Mucosa of rectum (tissue), 2 donors: Measurements from ENCODE around the gene C2orf15.

Experiments
- H3K27ac ChIP-seq, 2 donors: one replicate each; pipeline ENCODE4 v1.7.0; 2013; ENCODE audit warnings: inconsistent platforms in 2 of 2, low read depth in 2 of 2, low read length in 2 of 2
- H3K27me3 ChIP-seq, 2 donors: one replicate each; pipeline ENCODE4 v1.7.0; 2013; ENCODE audit warnings: low read length in 2 of 2; ENCODE audit not compliant: control insufficient read depth in 2 of 2, insufficient read depth in 2 of 2
- H3K36me3 ChIP-seq, 2 donors: one replicate each; pipeline ENCODE4 v1.7.0; 2013; ENCODE audit warnings: low read length in 2 of 2; ENCODE audit not compliant: control insufficient read depth in 2 of 2, insufficient read depth in 2 of 2
- H3K4me1 ChIP-seq, 2 donors: one replicate each; pipeline ENCODE4 v1.7.0; 2013; ENCODE audit warnings: low read length in 2 of 2, mild to moderate bottlenecking in 1 of 2; ENCODE audit not compliant: control insufficient read depth in 2 of 2, insufficient read depth in 2 of 2
- H3K4me3 ChIP-seq, 2 donors: one replicate each; pipeline ENCODE4 v1.7.0; 2013; ENCODE audit warnings: low read length in 2 of 2
- H3K9ac ChIP-seq, 2 donors: one replicate each; pipeline ENCODE4 v1.7.0; 2013; ENCODE audit warnings: low read length in 2 of 2, low read depth in 1 of 2, mild to moderate bottlenecking in 1 of 2
- H3K9me3 ChIP-seq, 2 donors: one replicate each; pipeline ENCODE4 v1.7.0; 2013; ENCODE audit warnings: low read length in 2 of 2; ENCODE audit not compliant: control insufficient read depth in 2 of 2
- donor health status: healthy.
- donor health status: Normal muscosa, but diverticular disease.

Gene C2orf15

DNA sequence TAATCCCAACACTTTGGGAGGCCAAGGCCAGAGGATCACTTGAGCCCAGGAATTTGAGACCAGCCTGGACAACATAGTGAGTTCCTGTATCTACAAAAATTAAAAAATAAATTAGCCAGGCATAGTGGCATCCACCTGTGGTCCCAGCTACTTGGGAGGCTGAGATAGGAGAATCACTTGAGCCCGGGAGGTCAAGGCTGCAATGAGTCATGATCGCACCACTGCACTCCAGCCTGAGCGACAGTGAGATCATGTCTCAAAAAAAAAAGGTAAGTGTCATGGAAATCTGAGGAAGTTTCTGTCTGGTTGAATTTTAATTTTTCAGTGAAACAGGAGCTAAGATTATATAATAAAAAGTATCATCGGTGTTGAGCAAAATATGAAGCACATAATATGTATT is 2.5 kb upstream of the C2orf15 start:
- H3K36me3 ChIP-seq, result no peaks in the 10 kb centered on the region
- H3K27ac ChIP-seq, result no peak overlapping the region
- H3K9me3 ChIP-seq, result no peaks in the 10 kb centered on the region
- H3K4me1 ChIP-seq, result peaks cover 8 to 12% of the 10 kb centered on the region in 2 donors
- no peak overlapping the region for H3K4me3 ChIP-seq
- H3K9ac ChIP-seq, result no peak overlapping the region
- no peaks in the 10 kb centered on the region for H3K27me3 ChIP-seq

DNA sequence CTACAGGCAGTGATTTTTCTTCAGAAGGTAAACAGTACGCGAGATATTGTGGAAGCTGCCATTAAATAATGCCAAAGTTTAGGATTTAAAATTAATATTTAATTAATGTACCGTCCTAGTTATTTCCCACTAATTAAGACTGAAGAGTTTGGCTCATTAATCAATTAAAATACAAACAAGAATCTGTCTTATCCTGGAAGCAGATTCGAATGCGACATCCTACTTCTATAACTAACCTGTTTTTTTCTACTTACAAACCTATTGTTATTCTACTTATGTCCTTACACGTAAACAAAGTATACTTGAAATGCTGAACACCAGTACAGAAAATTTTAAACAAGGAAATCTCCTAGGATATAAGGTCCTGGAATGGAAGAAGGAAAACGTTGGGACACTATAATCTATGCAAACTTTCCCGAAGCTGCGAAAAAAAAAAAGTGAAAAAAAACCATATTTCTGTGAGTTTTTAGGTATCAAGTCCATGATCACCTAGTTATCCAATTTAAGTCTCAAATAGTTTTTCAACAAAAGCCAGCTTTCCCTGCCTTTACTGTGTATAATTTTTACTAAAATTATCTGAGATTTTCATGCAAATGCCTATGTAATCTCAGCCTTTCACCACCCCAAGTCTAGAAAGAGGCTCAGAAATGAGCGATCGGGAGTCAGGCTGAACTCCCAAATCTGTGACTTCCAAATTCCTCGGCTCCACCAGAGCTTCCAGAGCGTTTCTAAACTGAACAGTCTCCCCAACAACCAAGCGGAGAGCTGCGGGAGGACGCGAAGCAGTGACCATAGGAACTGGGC is 1.2 kb upstream of the C2orf15 start:
- Histone ChIP-seq H3K36me3 (no peaks in the 10 kb centered on the region), H3K4me3 (peak overlapping the region; percentile 95 to 98), H3K9ac (peak overlapping the region; percentile 93 to 99), H3K9me3 (no peaks in the 10 kb centered on the region), H3K27me3 (no peaks in the 10 kb centered on the region), H3K27ac (peak overlapping the region; percentile 95 to 99), H3K4me1 (peaks cover 8 to 12% of the 10 kb centered on the region in 2 donors)

DNA sequence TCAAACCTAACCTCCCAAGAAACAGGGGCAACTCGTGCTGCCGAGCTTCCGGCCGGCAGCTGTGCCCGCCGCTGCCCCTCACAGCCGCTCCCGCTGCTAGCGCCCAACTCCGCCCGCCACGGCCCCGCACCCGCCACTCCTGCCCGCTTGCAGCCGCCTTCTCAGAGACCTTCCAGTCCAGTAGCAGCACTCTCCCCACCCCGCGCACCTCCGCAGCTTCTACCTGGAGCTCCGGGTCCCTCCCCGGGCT is 722 bp upstream of the C2orf15 start:
- peak overlapping the region; percentile 95 to 99 for H3K27ac ChIP-seq
- peaks cover 8 to 12% of the 10 kb centered on the region in 2 donors for H3K4me1 ChIP-seq
- peak overlapping the region; percentile 95 to 98 for H3K4me3 ChIP-seq
- H3K9me3 ChIP-seq, result no peaks in the 10 kb centered on the region
- no peaks in the 10 kb centered on the region for H3K27me3 ChIP-seq
- H3K36me3 ChIP-seq, result no peaks in the 10 kb centered on the region
- H3K9ac ChIP-seq, result peak overlapping the region; percentile 93 to 99

DNA sequence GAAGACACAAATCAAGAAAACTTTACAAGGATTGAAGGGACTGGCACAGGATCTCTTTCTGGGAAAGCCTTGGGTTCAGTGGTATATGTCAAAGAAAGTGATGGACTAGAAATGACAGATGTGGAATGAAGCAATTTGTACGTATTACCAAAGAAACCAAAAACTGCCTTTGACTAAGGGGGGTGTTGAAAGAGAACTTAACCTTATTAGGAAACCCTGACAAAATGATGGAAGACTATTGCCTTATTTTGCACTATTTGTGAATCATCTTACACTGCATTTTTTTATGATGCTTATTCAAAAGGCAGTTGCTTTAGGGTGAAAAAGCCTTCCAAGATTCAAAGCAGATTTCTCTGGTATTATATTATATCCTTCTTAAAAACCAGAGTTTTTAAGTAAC is 9.2 kb downstream of the C2orf15 start:
- Histone ChIP-seq H3K4me3 (no peak overlapping the region), H3K9me3 (no peaks in the 10 kb centered on the region), H3K36me3 (no peaks in the 10 kb centered on the region), H3K27ac (no peak overlapping the region), H3K4me1 (peaks cover 8% of the 10 kb centered on the region in 2 donors), H3K9ac (no peak overlapping the region), H3K27me3 (no peaks in the 10 kb centered on the region)

DNA sequence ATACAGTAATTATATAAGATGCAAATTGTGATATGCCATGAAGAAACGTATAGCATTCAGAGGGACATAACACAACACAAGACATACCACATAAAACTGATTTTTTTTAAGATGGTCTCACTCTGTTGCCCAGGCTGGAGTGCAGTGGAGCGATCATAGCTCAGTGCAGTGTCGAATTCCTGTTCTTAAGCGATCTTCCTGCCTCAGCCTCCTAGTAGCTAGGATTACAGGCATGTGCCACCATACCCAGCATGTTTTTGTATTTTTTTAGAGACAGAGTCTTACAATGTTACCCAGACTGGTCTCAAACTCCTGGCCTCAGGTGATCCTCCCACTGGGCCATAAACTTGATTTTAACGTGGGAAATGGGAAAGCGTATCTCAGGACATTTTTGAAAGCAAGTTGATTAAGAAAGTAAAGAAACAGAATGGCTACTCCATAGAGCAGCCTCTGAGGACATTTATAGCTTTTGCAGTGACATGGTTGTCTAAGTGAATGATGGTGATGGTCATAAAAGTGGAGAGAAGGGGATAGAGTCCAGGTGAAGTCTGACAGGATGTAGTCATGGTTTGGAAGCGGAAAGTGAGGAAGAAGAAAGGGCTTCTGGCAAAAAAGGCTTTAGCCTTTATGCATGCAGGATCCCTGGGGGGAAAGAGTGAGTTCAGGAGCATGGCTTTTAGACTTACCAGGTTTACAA is 10.8 kb downstream of the C2orf15 start:
- Histone ChIP-seq H3K36me3 (peaks cover 0 to 4% of the 10 kb centered on the region in 2 donors), H3K4me3 (no peak overlapping the region), H3K27ac (no peak overlapping the region), H3K27me3 (no peaks in the 10 kb centered on the region), H3K9me3 (no peaks in the 10 kb centered on the region), H3K4me1 (peaks cover 11 to 12% of the 10 kb centered on the region in 2 donors), H3K9ac (no peak overlapping the region)

DNA sequence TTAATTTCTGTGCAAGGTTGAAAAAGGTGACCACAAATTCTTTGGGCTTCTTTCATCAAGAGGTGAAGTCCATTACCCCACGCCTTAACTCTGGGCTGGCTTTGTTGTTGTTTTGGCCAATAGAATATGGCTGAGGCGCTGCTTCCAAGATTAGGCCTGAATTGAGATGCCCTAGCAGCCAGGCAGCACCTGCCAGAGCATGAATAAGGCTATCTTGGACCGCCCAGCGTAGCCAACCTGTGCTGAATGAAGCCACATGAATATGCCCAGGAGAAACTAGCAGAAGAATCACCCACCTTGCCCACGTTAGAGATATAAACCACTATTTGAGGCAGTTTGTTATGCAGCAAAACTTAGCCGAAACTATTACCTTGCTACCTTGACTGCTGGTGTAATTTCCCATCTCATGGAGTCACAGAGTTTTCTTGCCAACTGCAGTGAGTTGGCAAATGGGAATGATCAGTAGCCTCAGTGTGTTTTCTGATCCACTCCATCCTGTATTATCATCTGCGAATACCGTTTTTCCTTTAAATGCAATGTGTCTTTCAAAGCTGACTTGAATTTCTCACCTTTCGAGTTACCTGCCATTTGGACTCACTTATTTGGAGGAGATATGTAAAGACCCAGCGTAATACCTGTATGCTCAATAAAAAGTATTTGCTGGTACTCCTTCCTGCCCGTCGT is 12.6 kb downstream of the C2orf15 start:
- peak overlapping the region; percentile 90 for H3K27ac ChIP-seq
- H3K4me3 ChIP-seq, result peak overlapping the region; percentile 81 to 97
- peaks cover 0 to 4% of the 10 kb centered on the region in 2 donors for H3K36me3 ChIP-seq
- H3K4me1 ChIP-seq, result peaks cover 11 to 12% of the 10 kb centered on the region in 2 donors
- H3K27me3 ChIP-seq, result no peaks in the 10 kb centered on the region
- no peaks in the 10 kb centered on the region for H3K9me3 ChIP-seq
- H3K9ac ChIP-seq, result peak overlapping the region; percentile 78 to 84

DNA sequence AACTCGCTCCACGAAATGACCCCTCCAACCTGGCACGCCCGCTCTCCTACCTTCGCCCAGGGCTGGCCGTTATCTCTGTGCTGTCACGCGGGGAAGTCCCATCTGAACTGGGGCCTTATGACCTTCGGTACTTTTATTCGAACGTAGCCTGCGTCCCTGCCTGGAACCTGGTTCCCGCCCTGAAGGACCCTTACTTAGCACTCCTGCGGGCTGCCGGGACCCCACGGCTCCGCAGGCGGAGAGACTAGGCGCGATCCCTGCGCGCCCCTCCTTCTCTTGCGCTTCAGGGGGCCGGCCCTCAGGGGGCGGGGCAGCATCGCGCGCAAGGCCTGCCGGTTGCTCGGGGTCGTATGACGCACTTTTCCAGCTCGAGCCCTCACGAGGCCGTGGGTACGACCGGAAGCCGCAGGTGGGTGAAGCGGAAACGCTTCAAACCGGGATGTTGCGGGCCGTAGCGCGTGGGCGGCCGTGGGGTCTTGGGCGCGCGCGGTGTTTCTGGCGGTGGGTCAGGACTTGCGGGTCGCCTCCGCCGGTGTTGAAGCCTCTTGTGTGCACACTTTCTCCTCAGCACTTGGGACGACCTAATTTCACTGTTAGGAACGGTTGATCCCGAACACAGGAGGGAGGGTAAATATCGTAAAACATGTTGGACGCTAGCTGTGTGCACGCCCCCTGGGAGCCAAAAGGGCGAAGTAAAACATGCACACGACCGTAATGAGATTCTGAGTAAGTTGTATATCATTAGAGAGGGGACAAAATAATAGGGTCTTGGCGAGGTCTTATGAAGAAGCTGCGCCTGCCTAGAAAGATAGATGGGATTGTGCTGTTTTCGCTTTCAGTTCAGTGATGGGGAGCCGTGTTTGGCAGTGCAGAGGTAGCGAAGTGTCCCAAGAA is 13.4 kb downstream of the C2orf15 start, which contains the start of the genes LIPT1 and TSGA10:
Gene LIPT1 (plus strand): TSS at position 325 of the 894 bp plus-strand sequence. CDS start 6,991 bp downstream, outside the sequence.
Gene TSGA10 (minus strand): TSS at position 300 of the 894 bp plus-strand sequence. CDS start 45,503 bp downstream, outside the sequence.
- H3K36me3 ChIP-seq, result peaks cover 0 to 6% of the 10 kb centered on the region in 2 donors
- H3K4me3 ChIP-seq, result peak within 1 kb of the TSS; percentile 81 to 97
- H3K4me1 ChIP-seq, result peaks cover 11 to 12% of the 10 kb centered on the region in 2 donors
- no peaks in the 10 kb centered on the region for H3K9me3 ChIP-seq
- peak within 1 kb of the TSS; percentile 90 for H3K27ac ChIP-seq
- peak within 1 kb of the TSS; percentile 78 to 84 for H3K9ac ChIP-seq
- H3K27me3 ChIP-seq, result no peaks in the 10 kb centered on the region

DNA sequence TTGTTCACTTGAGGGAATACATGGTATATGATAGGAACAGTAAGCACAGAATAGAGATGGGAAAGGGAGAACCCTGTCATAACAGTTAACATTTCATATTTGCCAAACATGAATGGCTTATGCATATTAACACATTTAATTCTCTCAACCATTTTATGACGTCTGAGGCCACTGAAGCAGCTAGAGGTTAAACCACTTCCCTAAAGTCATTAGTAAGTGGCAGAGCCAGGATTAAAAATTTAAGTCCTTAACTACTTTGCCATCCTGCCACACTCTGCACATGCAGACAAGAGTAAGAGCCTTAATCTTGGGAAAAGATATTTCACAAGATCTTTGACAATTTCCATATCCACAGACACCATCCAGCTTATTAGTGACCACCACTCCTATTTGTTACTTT is 15.4 kb downstream of the C2orf15 start:
- Histone ChIP-seq H3K36me3 (peaks cover 0 to 6% of the 10 kb centered on the region in 2 donors), H3K4me1 (peaks cover 11 to 12% of the 10 kb centered on the region in 2 donors), H3K4me3 (no peak overlapping the region), H3K27me3 (no peaks in the 10 kb centered on the region), H3K9me3 (no peaks in the 10 kb centered on the region), H3K27ac (no peak overlapping the region), H3K9ac (no peak overlapping the region)

DNA sequence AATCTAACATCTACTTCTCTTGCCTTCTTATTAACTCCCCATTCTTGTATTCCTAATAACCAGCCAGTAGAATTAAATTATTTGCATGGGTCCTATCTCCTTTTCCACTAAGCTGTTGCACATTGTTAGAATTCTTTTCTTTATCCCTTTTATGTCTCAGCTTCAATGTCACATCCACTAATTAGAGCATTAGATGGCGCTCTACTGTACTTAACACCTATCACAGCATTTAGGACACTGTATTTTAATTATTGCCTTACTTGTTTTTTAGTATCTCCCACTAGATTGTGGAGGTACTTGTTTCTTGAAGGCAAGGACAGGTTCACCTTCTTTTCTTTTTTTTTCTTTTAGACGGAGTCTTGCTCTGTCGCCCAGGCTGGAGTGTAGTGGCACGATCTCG is 17.1 kb downstream of the C2orf15 start:
- Histone ChIP-seq H3K9me3 (no peaks in the 10 kb centered on the region), H3K9ac (no peak overlapping the region), H3K36me3 (peaks cover 0 to 6% of the 10 kb centered on the region in 2 donors), H3K4me3 (no peak overlapping the region), H3K27ac (no peak overlapping the region), H3K4me1 (peaks cover 11 to 12% of the 10 kb centered on the region in 2 donors), H3K27me3 (no peaks in the 10 kb centered on the region)
